Measurements from ENCODE around the gene COMP.

COMP gene

DNA sequence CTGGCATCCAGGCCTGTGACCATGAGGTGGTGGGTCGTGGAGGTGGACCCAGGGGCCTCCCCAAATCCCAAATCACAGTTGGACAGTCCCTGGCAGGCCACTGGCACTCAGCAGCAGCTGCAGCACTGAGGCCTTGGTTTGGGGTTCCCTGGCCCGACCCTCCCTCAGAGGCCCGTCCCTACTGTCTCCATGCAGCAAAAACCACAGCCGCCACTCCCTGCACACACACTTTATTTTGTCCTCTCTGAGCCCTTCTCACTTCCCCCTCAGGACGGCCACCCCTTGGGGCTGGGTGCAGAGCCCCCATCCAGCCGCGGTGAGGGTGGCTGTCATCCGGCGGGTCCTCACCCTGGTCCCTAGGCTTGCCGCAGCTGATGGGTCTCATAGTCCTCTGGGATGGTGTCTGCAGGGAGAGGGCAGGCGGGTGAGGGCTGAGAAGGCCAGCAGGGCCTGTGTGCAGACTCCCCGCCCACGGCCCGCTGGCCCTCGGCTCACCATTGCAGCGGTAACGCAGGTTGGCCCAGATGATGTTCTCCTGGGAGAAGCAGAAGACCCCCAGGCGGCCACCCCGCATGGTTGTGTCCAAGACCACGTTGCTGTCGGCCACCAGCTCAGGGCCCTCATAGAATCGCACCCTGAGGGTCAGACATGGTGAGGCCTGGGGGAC lies 8.4 kb downstream of the COMP start:
- DNase-seq, result peak; percentile 36

DNA sequence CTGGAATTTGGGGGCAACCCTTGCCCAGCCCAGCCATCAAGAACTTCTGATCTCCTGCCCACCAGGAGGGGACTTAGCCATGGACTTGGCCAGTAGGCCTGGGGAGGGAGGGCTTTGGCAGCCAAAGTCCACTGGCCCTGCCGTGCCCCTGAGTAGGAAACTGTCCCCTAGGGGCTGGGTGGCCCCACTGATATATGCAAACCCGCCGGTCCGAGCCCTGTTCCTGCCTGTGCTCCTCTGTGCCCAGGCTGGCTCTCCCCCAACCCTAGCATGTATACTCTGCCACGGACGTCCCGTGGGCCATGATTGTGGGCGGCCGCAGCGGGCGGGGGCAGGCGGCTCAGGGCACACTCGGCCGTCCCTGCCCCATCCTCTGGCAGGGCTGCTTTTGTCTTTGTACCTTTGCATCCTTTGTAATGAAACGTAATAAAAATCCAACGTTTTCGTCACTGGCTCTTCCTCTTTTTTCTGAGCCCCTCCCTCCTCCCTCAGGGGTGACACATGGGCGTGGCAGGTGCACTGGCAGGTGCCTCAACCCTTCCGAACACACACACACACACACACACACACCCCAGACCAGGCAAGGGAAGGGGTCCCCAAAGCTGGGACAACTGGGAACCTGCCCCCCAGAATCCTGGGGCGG lies 9.1 kb downstream of the COMP start:
- DNase-seq, result peak; percentile 63

DNA sequence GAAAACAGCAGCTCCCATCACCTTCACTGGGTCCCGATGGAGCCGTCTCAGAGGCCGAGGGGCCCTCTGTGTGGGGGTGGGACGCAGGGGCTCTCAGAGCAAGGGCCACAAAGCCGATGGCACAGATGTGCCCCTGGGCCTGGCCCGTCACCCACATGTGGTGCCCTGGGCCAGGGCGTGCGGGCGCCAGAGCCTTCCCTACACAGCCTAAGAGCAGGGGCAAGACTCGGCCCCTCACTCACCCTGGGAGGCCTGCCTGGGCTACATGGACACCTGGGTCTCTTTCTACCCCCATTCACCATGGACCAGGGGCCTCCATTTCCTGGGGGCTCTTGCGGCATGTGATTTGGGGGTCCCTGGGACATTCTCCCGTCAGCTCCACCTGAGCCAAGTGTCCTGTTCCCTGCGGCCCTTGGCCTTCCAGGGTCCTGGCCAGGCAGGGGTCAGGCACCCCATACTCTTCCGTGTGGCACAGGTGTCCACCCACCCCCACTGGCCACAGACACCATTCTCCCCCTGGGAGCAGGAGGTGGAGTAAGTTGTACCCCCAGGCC lies 10.0 kb downstream of the COMP start:
- DNase-seq, result no peak

DNA sequence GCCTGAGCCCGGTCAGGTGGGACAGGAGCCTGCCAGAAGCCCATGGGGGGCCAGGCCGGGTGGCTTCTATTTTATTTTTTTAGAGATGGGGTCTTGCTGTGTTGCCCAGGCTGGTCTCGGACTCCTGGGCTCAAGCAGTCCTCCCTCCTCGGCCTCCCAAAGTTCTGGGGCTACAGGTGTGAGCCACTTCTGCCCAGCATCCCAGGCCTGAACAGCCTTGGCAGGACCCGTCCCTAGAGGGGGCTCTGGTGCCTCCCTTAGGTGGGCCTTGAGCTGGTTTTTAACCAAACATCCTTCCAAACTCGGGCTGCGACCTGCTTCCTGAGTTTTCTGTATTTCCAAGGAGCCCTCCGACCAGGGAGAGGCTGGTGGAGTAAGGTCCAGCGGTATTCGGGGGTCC lies 10.5 kb downstream of the COMP start:
- no peak for DNase-seq

DNA sequence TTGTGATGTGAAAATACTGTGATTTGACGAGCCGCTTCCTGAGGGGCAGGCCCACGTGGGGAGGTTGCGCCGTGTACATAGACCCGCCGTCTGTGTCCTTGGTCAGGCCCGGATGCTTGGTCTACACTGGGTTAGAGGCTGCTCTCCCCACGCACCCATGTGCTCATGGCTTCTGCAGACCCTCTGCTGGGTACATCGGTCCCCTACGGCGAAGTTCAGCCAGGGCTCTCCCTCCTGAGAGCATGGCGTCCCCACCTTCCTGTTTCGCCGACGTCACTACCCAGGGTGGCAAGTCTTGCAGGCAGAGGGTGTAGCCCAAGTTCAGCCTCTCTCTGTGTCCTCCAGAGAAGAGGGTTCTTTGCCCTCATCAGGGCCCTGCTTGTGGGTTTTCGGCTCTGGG lies 11.0 kb downstream of the COMP start:
- no peak for DNase-seq

DNA sequence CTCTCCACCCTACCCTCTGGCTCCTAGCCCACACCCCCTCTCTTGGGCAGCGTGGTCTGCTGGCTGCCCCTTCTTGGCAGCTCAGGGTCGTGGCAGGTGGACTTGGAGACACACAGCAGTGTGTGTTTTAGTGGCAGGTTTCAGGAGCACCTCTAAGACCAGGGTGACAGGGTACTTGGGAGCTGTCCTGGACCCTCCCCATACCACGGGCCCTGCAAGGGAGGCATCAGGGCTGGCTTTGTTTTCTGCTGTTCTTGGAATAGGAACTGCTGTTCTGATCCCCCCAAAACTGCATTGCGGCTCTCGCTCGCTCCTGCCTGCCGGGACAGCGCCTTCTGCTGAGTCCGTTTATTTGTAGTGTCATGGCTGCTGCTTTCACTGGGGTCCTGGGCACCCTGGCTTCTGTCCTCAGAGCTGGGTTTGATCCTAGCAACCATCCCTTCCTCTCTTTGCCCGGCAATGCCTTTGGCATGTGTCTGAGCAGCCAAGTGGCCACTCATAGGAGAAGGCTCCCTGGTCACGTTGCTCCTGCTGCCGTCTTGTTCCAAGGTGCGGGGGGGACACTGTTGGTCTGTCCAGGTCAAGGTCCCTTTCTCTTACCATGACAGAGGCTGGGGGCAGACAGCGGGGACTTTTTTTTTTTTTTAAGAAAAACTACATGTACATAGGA lies 12.1 kb downstream of the COMP start:
- no peak for DNase-seq

- no peak for DNase-seq
Observed at GRCh38 chr19:18778076-18778389, 13.1 kb downstream of the COMP start.

DNA sequence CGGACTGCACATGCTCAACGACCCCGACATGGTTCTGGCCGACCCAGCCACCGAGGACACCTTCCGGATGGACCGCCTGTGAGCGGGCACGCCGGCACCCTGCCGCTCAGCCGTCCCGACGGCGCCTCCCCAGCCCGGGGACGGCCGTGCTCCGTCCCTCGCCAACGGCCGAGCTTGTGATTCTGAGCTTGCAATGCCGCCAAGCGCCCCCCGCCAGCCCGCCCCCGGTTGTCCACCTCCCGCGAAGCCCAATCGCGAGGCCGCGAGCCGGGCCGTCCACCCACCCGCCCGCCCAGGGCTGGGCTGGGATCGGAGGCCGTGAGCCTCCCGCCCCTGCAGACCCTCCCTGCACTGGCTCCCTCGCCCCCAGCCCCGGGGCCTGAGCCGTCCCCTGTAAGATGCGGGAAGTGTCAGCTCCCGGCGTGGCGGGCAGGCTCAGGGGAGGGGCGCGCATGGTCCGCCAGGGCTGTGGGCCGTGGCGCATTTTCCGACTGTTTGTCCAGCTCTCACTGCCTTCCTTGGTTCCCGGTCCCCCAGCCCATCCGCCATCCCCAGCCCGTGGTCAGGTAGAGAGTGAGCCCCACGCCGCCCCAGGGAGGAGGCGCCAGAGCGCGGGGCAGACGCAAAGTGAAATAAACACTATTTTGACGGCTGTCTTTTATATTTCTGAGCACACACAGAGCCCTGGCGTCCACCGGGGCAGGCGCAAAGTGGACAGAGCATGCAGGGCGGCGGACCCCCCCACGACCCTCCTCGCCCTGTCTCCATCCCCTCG lies 13.6 kb downstream of the COMP start:
- DNase-seq, result no peak

GRCh38 chr19:18776736-18777135 lies 14.4 kb downstream of the COMP start:
- DNase-seq, result no peak

DNA sequence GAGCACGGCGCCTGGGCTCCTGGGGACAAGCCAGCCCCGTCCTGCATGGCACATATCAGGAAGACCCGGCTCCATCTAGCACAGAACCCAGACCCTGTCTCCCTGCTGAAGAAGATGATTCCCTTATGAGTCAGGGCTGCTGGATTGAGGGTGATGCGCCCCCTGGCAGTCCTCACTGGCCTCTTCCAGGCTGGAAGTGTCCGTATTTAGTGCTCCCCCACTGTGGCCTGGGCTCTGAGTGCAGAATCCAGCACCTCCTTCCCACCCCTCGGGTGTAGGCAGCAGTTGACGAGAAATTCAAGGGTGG lies 14.9 kb downstream of the COMP start:
- DNase-seq, result no peak

DNA sequence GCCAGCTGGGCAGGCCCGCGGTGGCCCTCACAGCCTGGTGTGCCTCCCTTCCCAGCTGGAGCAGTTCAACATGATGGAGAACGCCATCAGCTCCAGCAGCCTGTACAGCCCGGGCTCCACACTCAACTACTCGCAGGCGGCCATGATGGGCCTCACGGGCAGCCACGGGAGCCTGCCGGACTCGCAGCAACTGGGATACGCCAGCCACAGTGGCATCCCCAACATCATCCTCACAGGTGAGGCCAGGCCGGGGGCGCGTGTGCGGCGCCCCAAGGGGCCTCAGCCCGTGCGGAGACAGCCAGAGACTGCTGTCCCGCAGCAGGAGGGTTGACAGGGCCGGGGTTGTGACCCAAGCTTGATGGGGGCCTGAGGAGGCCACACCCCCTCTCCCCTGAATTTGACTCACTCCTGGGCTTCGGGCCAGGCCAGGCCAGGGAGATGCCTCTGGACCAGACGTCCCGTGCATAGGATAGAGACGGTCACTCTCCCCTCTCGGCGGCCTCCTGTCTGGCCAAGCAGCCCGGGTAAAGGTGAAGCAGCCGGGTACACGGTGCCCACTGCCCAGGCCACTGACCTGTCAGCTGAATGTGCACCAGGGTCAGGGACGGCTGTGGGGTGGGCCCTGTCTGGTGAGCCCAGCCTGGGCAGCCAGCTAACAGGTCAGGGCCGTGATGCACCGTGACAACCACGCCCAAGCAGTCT lies 15.4 kb downstream of the COMP start:
- DNase-seq, result no peak

- no peak for DNase-seq
Observed at GRCh38 chr19:18774782-18775444, 16.2 kb downstream of the COMP start.

DNA sequence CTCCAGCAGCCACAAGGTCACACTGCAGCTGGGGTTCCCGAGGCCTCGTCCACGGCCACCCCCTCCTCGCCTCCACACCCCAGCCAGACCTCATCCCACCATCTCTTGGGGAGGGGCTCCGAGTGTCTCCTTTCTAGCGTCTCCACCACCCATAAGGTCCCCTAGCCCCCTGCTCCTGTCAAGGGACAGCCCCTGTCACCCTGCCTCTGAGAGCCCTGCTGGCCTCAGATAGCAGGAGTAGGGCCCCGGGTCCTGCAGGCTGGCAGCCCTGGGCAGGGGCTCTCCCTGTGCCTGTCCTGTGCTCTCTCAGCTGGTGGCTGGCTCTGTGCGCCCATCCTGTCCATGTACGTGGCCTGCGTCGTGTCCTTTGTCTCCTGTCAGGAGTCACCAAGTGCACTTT lies 17.0 kb downstream of the COMP start:
- DNase-seq, result no peak

GRCh38 chr19:18773682-18774081 lies 17.4 kb downstream of the COMP start:
- no peak for DNase-seq

GRCh38 chr19:18772620-18773587 lies 18.2 kb downstream of the COMP start:
- DNase-seq, result peak; percentile 47

- peak; percentile 59 for DNase-seq
Observed at GRCh38 chr19:18771328-18772242, 19.5 kb downstream of the COMP start.

DNA sequence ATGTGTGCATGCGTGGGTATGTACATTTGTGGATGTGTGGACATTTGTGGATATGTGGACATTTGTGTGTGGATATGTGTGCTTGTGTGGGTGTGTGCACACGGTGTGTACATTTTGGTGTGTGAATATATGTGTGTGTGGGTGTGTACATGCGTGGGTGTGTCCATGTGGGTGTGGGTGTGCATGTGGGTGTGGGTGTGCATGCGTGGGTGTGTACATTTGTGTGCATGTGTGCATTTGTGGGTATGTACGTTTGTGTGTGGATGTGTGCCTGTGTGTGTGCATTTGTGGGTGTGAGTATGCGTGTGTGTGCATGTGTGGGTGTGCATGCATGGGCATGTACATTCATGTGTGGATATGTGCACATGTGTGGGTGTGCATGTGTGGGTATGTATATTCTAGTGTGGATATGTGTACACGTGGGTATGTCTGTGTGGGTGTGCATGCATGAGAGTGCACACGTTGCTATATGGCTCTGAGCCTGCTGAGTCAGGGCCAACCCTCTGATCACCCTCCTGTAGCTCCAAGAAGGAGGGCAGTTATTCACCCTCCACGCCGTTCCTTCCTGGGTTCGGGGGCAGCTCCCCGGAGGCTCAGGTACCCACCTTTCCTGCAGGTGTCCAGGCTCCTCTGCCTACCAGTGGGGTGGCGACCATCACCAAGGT lies 20.3 kb downstream of the COMP start:
- DNase-seq, result no peak

DNA sequence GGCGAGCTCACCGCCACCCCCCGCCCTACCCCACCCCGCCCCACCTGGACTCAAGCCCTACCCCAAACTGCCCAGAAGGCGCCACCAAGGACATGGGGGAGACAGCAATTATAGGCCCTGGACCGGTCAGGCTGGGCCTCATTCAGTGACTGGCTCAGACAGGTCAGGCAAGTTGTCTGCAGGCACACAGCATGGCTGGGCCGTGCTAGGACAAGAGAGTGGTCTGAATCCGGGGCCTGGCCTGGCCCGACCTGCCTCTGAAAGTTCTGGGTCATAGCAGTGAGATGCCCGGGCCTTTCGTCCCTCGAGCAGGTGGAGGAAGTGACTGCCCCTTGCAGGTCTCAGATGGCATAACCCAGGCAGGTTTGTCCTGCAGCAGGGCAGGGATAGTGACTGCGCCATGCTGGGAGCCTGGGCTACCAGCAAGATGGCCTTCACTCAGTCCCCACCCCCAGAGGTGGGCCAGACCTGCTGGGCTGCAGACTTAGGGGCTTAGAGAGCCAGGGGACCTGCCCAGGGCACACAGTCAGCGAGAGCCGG lies 21.0 kb downstream of the COMP start:
- no peak for DNase-seq
